Epithelial cell of proximal tubule (primary cell): ENCODE data around the gene ANKRD9. TPM values are rescaled to one million over a fixed set of nuclear protein-coding genes. Genes with fewer than 3 reads are reported as not detected.
A peak's percentile ranks its signal among the peaks of the same experiment; 100 is the strongest.
"Not testable (repeated sequence)": the region's sequence is repeated elsewhere in the genome, so short reads cannot be mapped to it uniquely, and the experiment has no call there.

ENCODE experiments used
- DNase-seq: peaks from one replicate; pipeline ENCODE4 v3.0.0-alpha.2; 2011; ENCODE audit warnings: low read depth
- H3K4me3 ChIP-seq: 2 replicates; pipeline ENCODE4 v1.5.1; 2011; ENCODE audit warnings: low read depth, mild to moderate bottlenecking, low read length
- total RNA-seq: library from RNA; depleted of rRNA; stranded (reverse); fragments of >200 nt; gene quantifications from 2 replicates; pipeline ENCODE4 v1.2.3, GENCODE V29; 2015
- TF ChIP-seq, protein P1 (sequence below): conservative IDR thresholded peaks from 2 replicates; pipeline ENCODE4 v1.5.1; 2012; ENCODE audit warnings: low read depth, mild to moderate bottlenecking, low read length

Gene ANKRD9
- total RNA-seq, 1 donor from 2014 or later = 137 TPM

- H3K4me3 ChIP-seq = no peak overlapping the region
- TF ChIP-seq, protein P1, sequence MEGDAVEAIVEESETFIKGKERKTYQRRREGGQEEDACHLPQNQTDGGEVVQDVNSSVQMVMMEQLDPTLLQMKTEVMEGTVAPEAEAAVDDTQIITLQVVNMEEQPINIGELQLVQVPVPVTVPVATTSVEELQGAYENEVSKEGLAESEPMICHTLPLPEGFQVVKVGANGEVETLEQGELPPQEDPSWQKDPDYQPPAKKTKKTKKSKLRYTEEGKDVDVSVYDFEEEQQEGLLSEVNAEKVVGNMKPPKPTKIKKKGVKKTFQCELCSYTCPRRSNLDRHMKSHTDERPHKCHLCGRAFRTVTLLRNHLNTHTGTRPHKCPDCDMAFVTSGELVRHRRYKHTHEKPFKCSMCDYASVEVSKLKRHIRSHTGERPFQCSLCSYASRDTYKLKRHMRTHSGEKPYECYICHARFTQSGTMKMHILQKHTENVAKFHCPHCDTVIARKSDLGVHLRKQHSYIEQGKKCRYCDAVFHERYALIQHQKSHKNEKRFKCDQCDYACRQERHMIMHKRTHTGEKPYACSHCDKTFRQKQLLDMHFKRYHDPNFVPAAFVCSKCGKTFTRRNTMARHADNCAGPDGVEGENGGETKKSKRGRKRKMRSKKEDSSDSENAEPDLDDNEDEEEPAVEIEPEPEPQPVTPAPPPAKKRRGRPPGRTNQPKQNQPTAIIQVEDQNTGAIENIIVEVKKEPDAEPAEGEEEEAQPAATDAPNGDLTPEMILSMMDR = no peak
- DNase-seq = no peak
Measured at GRCh38 chr14:102528431-102529170, 19.0 kb upstream of the ANKRD9 start.

DNA sequence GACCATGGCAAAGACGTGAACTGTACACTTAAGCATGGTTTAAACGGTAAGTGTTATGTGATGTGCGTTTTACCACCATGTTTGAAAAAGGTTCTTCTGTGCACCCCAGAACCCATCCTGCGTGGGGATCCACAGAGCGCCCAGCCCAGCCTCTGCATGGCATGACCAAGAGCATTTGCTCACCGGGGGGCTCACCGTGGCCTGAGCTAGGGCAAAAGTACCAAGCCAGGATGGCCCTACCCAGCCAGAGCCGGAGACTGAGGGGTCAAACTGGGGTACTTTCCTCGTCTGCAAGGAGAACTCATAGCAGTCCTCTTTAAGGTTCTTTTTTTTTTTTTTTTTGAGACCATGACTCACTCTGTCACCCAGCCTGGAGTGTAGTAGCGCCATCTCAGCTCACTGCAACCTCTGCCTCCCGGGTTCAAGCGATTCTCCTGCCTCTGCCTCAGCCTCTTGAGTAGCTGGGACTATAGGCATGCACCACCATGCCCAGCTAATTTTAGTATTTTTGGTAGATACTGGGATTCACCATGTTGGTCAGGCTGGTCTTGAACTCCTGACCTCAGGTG is 16.4 kb upstream of the ANKRD9 start:
- DNase-seq = no peak

GRCh38 chr14:102525219-102525928 is 15.8 kb upstream of the ANKRD9 start:
- peak; percentile 13 for DNase-seq
- H3K4me3 ChIP-seq = peak overlapping the region; percentile 76
- TF ChIP-seq, protein P1 = no peak

More for the DNA sequence above, 16.4 kb upstream of the ANKRD9 start:
- TF ChIP-seq, protein P1 = no peak
- peak overlapping the region; percentile 76 for H3K4me3 ChIP-seq

- H3K4me3 ChIP-seq = peak overlapping the region; percentile 76
- TF ChIP-seq, protein P1 = peak; percentile 91
- peak; percentile 81 for DNase-seq
Measured at GRCh38 chr14:102524451-102525218, 15.1 kb upstream of the ANKRD9 start.

- DNase-seq = no peak
- TF ChIP-seq, protein P1 = no peak
- H3K4me3 ChIP-seq = peak overlapping the region; percentile 76
Measured at GRCh38 chr14:102523569-102524450, 14.2 kb upstream of the ANKRD9 start.

- H3K4me3 ChIP-seq = no peak overlapping the region
- TF ChIP-seq, protein P1 = no peak
- DNase-seq = no peak
Measured at GRCh38 chr14:102523200-102523568, 13.6 kb upstream of the ANKRD9 start.

GRCh38 chr14:102519709-102520108 is 10.1 kb upstream of the ANKRD9 start:
- not testable (repeated sequence) for DNase-seq, H3K4me3 ChIP-seq
